PC-3 (cell line): ENCODE data around the gene C16orf54.
"Not testable (repeated sequence)": the region's sequence is repeated elsewhere in the genome, so short reads cannot be mapped to it uniquely, and the experiment has no call there.

Experiments
- CTCF ChIP-seq: fragments of 300-600 bp; sonication (generic); conservative IDR thresholded peaks from 2 replicates; pipeline ENCODE4 v1.5.1; 2017; ENCODE audit warnings: antibody characterized with exemption, low read depth, mild to moderate bottlenecking, low read length
- EZH2 ChIP-seq: fragments of 300-600 bp; sonication (generic); IDR thresholded peaks from one replicate; pipeline ENCODE4 v1.6.1; 2017; ENCODE audit warnings: antibody characterized with exemption, mild to moderate bottlenecking, low read length; ENCODE audit not compliant: unreplicated experiment
- EZH2phosphoT487 ChIP-seq: fragments of 300-600 bp; sonication (generic); IDR thresholded peaks from 2 replicates; pipeline ENCODE4 v1.6.1; 2018; ENCODE audit warnings: mild to moderate bottlenecking, antibody characterized with exemption, low read length, borderline replicate concordance

- TF ChIP-seq CTCF, EZH2, EZH2phosphoT487: not testable (repeated sequence)
Observed at GRCh38 chr16:29748760-29749149, 3.0 kb upstream of the C16orf54 start.
